Hematopoietic multipotent progenitor cell treated with erythropoietin and hydrocortisone succinate and interleukin-3 and kit ligand, for 15 days (in vitro differentiated cells): ENCODE measurements around the gene APCDD1L.
"Not testable (repeated sequence)": the region's sequence is repeated elsewhere in the genome, so short reads cannot be mapped to it uniquely, and the experiment has no call there.

ENCODE experiments used
- DNase-seq: peaks from one replicate; pipeline ENCODE4 v3.0.0-alpha.2; 2015; ENCODE audit warnings: low spot score

APCDD1L gene

GRCh38 chr20:58438970-58439808 is 76.0 kb downstream of the APCDD1L start:
- DNase-seq: no peak

GRCh38 chr20:58436868-58437645 is 78.1 kb downstream of the APCDD1L start:
- no peak for DNase-seq

GRCh38 chr20:58435237-58435636 is 80.0 kb downstream of the APCDD1L start:
- no peak for DNase-seq

GRCh38 chr20:58434326-58434725 is 80.9 kb downstream of the APCDD1L start:
- no peak for DNase-seq

DNA sequence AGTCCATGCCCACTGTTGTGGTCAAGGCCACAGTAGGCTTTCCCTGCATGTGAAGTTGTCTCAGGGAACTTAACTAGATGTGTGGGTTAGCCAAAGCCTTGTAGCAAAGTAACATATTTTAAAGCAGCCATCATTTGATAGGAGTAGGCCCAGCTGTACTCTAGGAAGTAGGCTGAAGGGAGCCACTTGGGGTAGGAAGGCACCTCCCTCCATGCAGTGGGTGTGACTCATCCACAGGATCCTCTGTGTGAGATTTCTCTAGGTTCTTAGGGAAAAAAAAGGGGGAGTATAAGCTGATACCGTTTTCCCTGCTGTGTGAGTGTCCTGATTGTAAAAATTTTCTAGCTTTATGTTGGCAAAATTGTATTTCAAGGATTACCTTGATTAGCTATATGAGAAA is 81.4 kb downstream of the APCDD1L start:
- DNase-seq: no peak

DNA sequence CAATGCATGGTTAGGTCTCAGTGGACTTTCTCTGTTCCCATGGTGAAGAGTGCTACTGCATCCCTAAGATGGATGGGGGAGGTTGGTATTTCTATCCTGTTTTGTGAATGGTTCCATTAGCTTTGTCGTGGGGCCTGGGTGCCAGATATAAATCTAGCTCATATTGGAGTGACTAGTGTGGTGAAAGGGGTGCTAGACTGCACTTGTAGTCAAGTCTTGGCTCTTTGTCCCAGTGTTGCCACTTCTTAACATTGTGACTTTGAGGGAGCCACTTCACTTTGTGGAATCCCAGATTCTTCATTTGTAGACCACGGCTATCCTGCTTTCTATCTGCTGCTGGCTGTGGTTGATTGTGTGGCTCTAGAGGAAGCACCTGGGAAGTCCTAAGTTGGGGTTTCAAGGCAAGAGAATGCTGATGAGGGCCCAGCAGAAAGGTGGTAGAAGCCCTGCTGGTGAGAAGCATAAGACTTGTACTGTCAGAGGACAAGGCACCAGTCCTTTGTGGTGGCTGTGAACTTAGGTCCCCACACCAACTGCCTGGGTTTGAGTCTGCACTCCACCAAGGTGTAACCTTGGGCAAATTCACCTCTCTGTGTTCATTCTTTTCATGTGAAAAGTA is 82.1 kb downstream of the APCDD1L start:
- no peak for DNase-seq

- no peak for DNase-seq
These were observed 82.8 kb downstream of the APCDD1L start for GRCh38 chr20:58432186-58432954.

- no peak for DNase-seq
These were observed 84.1 kb downstream of the APCDD1L start for GRCh38 chr20:58431134-58431533.

- DNase-seq: no peak
These were observed 85.9 kb downstream of the APCDD1L start for GRCh38 chr20:58429303-58429702.

GRCh38 chr20:58428364-58428763 is 86.8 kb downstream of the APCDD1L start:
- no peak for DNase-seq

DNA sequence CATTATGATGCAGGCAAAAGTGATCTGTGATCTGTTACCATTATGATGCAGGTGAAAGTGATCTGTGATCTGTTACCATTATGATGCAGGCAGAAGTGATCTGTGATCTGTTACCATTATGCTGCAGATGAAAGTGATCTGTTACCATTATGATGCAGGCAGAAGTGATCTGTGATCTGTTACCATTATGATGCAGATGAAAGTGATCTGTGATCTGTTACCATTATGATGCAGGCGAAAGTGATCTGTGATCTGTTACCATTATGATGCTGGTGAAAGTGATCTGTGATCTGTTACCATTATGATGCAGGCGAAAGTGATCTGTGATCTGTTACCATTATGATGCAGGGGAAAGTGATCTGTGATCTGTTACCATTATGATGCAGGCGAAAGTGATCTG is 87.6 kb downstream of the APCDD1L start:
- not testable (repeated sequence) for DNase-seq

DNA sequence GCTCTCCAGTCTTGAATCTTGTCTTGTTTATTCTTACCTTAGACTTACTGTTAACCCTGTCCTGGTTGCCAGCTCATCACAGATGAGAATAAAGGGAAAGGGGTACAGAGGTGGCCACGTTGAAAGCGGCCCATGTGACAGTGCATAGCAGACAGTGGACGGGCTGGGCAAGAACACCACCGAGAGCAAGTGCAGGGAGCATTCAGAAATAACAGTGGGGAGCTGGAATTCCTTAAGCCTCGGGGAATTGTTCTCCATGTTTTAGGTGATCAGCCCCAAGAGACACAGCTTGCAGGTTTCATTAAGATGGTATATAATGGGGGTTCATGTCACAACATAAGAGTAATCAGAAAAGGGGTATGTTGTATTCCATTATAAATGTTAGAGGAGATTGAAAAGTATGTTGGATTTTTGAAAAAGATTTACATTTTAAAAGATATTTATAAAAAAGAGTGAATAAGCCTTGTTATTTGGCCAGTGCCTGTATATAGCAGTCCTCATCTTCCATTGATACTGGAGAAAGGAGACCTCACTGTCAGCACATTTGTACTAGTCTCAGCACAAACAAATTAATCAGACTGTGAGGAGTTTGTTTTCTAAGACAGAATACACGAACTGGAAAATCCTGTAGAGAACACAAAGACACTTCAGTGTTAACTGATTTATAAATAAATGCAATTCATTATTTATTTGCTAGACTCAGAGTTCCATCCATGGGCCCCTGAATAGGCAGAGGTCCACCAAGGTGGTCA is 90.8 kb downstream of the APCDD1L start:
- DNase-seq: no peak

DNA sequence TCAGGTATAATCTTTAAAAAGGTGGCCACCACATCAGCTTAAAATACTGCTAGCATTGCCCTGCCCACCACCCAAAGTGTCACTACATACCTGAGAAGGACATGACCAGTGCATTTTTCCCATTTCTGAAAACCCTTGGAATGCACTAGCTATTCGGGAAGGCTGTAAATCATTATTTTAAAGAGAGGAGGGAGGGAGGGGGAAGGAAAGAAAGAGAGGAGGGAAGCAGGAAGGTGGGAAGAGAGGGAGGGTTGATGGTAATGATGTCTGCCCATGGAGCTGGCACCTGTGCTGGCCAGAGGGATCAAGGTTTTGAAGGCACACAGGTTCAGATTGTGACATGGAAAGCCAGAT is 93.7 kb downstream of the APCDD1L start:
- DNase-seq: no peak

GRCh38 chr20:58420798-58421496 is 94.3 kb downstream of the APCDD1L start:
- no peak for DNase-seq

GRCh38 chr20:58418949-58419748 is 96.0 kb downstream of the APCDD1L start:
- no peak for DNase-seq

DNA sequence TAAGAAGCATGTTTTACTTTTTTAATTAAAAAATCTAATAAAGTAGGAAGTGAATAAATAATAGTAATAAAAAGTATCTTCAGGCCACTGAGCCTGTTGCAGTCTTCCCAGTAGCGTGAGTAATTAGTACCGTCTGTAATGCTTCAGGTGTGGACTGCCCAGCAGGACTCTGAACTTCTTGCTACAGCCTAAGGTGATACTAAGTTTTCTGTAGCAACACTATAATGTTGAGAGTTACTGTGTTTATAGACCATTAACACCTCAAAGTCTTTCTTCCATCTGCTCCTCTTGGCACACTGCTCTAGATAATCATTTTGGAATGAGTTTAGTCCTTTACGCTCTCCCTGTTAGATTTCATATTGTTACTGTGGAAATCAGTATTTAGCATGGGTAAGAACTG is 97.8 kb downstream of the APCDD1L start:
- no peak for DNase-seq

GRCh38 chr20:58416835-58417234 is 98.4 kb downstream of the APCDD1L start:
- DNase-seq: no peak

DNA sequence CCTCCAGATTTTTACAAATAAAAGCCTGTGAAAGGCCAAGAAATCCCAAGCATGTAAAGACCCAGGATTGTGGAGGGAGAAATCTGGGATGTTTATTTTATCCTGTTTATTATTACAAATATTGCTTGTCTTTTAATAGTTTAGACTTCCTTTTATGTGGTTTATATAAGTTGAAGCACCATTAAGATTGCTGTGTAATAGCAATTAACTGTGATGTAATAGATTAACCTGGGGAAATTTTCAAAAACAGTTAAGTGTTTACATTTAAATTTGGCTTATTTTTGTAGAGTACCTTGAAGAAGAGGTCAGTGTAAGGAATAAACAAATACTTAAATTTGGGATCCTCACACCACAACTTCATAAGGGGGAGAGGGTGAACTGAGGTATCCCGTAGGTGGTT is 99.1 kb downstream of the APCDD1L start:
- DNase-seq: no peak

DNA sequence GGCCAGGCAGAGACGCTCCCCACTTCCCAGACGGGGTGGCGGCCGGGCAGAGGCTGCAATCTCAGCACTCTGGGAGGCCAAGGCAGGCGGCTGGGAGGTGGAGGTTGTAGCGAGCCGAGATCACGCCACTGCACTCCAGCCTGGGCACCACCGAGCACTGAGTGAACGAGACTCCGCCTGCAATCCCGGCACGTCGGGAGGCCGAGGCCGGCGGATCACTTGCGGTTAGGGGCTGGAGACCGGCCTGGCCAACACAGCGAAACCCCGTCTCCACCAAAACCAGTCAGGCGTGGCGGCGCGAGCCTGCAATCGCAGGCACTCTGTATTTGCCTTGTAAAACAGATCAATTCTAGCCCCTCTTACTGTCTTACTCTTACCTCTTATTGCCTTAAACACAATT is 100.4 kb downstream of the APCDD1L start:
- DNase-seq: not testable (repeated sequence)

- DNase-seq: not testable (repeated sequence)
These were observed 101.0 kb downstream of the APCDD1L start for GRCh38 chr20:58414216-58414615.
